Endothelial cell of umbilical vein (primary cell): Measurements from ENCODE around the gene DAZAP1. TPM values are rescaled to one million over a fixed set of nuclear protein-coding genes. Genes with fewer than 3 reads are reported as not detected.

Experiments used
- BruUV-seq: library from RNA; stranded (reverse); fragments of 400-500 nt; replicated peaks from 2 replicates; lab custom pipeline; 2021; lab: Mats Ljungman, UMichigan
- CTCF ChIA-PET: fragments of 300-600, 350-600 bp; sonication (Branson Sonifier 250); formaldehyde crosslinking; loops from one replicate; lab custom pipeline; 2021; ENCODE audit warnings: antibody characterized with exemption, inconsistent platforms; lab: Charles Lee
- POLR2A ChIA-PET: fragments of 300-600, 350-600 bp; sonication (Branson Sonifier 250); formaldehyde crosslinking; loops from one replicate; lab custom pipeline; 2021; ENCODE audit warnings: antibody characterized with exemption, inconsistent platforms; lab: Charles Lee
- DNase-seq: peaks from one replicate; pipeline ENCODE4 v3.0.0-alpha.2; 2011; ENCODE audit warnings: low read depth, low spot score
- FAIRE-seq: peaks from 2 replicates; lab custom pipeline; 2011; peaks lifted over from hg19 to GRCh38; lab: Jason Lieb, UNC
- H2AFZ ChIP-seq: 2 replicates; pipeline ENCODE4 v1.6.0; 2012; ENCODE audit warnings: low read depth, low read length, control low read depth, inconsistent platforms
- H3K27ac ChIP-seq: 2 replicates; pipeline ENCODE4 v1.5.1; 2011; ENCODE audit warnings: low read depth, mild to moderate bottlenecking, control low read depth, low read length, moderate library complexity; ENCODE audit not compliant: insufficient read depth
- H3K27me3 ChIP-seq, 2 experiments: 2 replicates each; pipeline versions ENCODE4 v1.6.0 to v1.6.1; 2011; ENCODE audit warnings: low read length in 2 of 2, mixed read lengths in 1 of 2; ENCODE audit not compliant: control insufficient read depth in 2 of 2, insufficient read depth in 2 of 2
- H3K36me3 ChIP-seq, 2 experiments: 2 replicates in 1 of 2; 3 replicates in 1 of 2; pipeline ENCODE4 v1.5.1; 2011; ENCODE audit warnings: low read length in 2 of 2, mild to moderate bottlenecking in 1 of 2, moderate library complexity in 1 of 2; ENCODE audit not compliant: control insufficient read depth in 2 of 2, insufficient read depth in 2 of 2; ENCODE audit errors: extremely low read depth in 1 of 2
- H3K4me1 ChIP-seq: 3 replicates; pipeline ENCODE4 v1.5.1; 2011; ENCODE audit warnings: mild to moderate bottlenecking, low read length; ENCODE audit not compliant: control insufficient read depth, insufficient read depth; ENCODE audit errors: extremely low read depth
- H3K4me2 ChIP-seq: 2 replicates; pipeline ENCODE4 v1.6.1; 2011; ENCODE audit warnings: low read length, control low read depth, mixed read lengths; ENCODE audit not compliant: insufficient read depth
- H3K4me3 ChIP-seq, 3 experiments: fragments of 200-600 bp in 1 of 3; sonication (generic), shearing (Covaris generic) in 1 of 3; replicated peaks in 1 of 3; 2 replicates each; pipeline ENCODE4 v1.5.1; 2011 to 2016; ENCODE audit warnings: control low read depth in 3 of 3, low read length in 3 of 3, mild to moderate bottlenecking in 2 of 3, inconsistent platforms in 1 of 3, low read depth in 1 of 3, moderate library complexity in 1 of 3; ENCODE audit not compliant: insufficient read depth in 1 of 3
- H3K79me2 ChIP-seq: 2 replicates; pipeline ENCODE4 v1.6.0; 2012; ENCODE audit warnings: low read length, inconsistent platforms; ENCODE audit not compliant: control insufficient read depth, insufficient read depth
- H3K9ac ChIP-seq: replicated peaks from 2 replicates; pipeline ENCODE3; 2011; ENCODE audit warnings: low read length, control low read depth; ENCODE audit not compliant: insufficient read depth; ENCODE audit errors: extremely low read depth
- H3K9me1 ChIP-seq: replicated peaks from 3 replicates; pipeline ENCODE4 v1.6.0; 2011; ENCODE audit warnings: mild to moderate bottlenecking, low read length; ENCODE audit not compliant: control insufficient read depth, insufficient read depth; ENCODE audit errors: extremely low read depth
- H3K9me3 ChIP-seq: replicated peaks from 2 replicates; pipeline ENCODE4 v1.5.1; 2012; ENCODE audit warnings: low read length, inconsistent platforms; ENCODE audit not compliant: control insufficient read depth, insufficient read depth
- H4K20me1 ChIP-seq: replicated peaks from 2 replicates; pipeline ENCODE3; 2011; ENCODE audit warnings: mild to moderate bottlenecking, low read length; ENCODE audit not compliant: control insufficient read depth, insufficient read depth; ENCODE audit errors: extremely low read depth
- CTCF ChIP-seq, 2 donors: IDR thresholded peaks; 1 replicate in 1 of 2; 2 replicates in 1 of 2; pipeline ENCODE4 v1.5.1; 2011; ENCODE audit warnings: low read length in 2 of 2, mild to moderate bottlenecking in 2 of 2, moderate library complexity in 2 of 2, control low read depth in 1 of 2, inconsistent platforms in 1 of 2, low read depth in 1 of 2; ENCODE audit not compliant: insufficient read depth in 1 of 2; ENCODE audit errors: extremely low read depth in 1 of 2
- EZH2 ChIP-seq: IDR thresholded peaks from 2 replicates; pipeline ENCODE4 v1.6.1; 2012; ENCODE audit warnings: borderline replicate concordance, low read depth, mild to moderate bottlenecking, moderate library complexity, low read length, inconsistent platforms; ENCODE audit not compliant: severe bottlenecking
- FOS ChIP-seq: IDR thresholded peaks from 2 replicates; pipeline ENCODE4 v1.6.1; 2011; ENCODE audit warnings: mild to moderate bottlenecking, low read length, moderate library complexity, borderline replicate concordance; ENCODE audit not compliant: insufficient read depth
- GATA2 ChIP-seq: IDR thresholded peaks from 2 replicates; pipeline ENCODE4 v1.7.0; 2011; ENCODE audit warnings: low read depth, mild to moderate bottlenecking, moderate library complexity, mixed read lengths, low read length; ENCODE audit not compliant: insufficient read length, insufficient read depth
- JUN ChIP-seq: IDR thresholded peaks from 2 replicates; pipeline ENCODE4 v1.6.1; 2011; ENCODE audit warnings: borderline replicate concordance, low read depth; ENCODE audit not compliant: insufficient read length, insufficient read depth
- MAX ChIP-seq: IDR thresholded peaks from 2 replicates; pipeline ENCODE4 v1.6.1; 2011; ENCODE audit not compliant: insufficient read depth, insufficient read length
- MYC ChIP-seq: IDR thresholded peaks from one replicate; pipeline ENCODE4 v1.6.1; 2011; ENCODE audit warnings: mild to moderate bottlenecking, low read depth, low read length
- POLR2A ChIP-seq: IDR thresholded peaks from 2 replicates; pipeline ENCODE4 v1.6.1; 2012; ENCODE audit warnings: low read depth, mild to moderate bottlenecking, control low read depth, low read length
- POLR2AphosphoS5 ChIP-seq: IDR thresholded peaks from 2 replicates; pipeline ENCODE4 v1.6.1; 2012; ENCODE audit warnings: low read depth, mild to moderate bottlenecking, control low read depth, low read length, moderate library complexity; ENCODE audit not compliant: insufficient read depth
- dilution Hi-C: fragments of 300-500 bp; cut with MboI; formaldehyde crosslinking; loops from one replicate; pipeline ENCODE4 v1.15.0; 2019; ENCODE audit warnings: low sequenced_read_pairs; ENCODE audit not compliant: extremely low pct_ligation_motif_present
- intact Hi-C: fragments of 100-400 bp; cut with micrococcal nuclease; formaldehyde crosslinking; loops from one replicate; pipeline ENCODE4 v1.10.0; 2022
- polyA plus RNA-seq, 4 experiments: library from polyadenylated mRNA; depleted of rRNA in 3 of 4; stranded (reverse) in 3 of 4; unstranded in 1 of 4; fragments of >200 nt; gene quantifications; 2 replicates each; pipeline versions ENCODE4 v1.2.1 to v1.2.3, GENCODE V29; 2011 to 2012; ENCODE audit warnings: missing spikeins in 1 of 4
- total RNA-seq: library from RNA; stranded (reverse); gene quantifications from 2 replicates; pipeline ENCODE4 v1.2.3, GENCODE V29; 2021

The DAZAP1 gene
- total and polyA plus RNA-seq, 2 donors (not counting 3 experiments of a cell fraction or from before 2014, with no cell fraction given), result 50.1 to 187 TPM

- Histone ChIP-seq H3K9me3 (no peaks in the 10 kb centered on the region), H3K36me3 (no peaks in the 10 kb centered on the region), H3K4me3 (no peak overlapping the region), H3K27ac (no peak overlapping the region), H3K4me1 (no peaks in the 10 kb centered on the region), H3K9me1 (no peaks in the 10 kb centered on the region), H3K27me3 (peaks cover 16 to 27% of the 10 kb centered on the region in 2 experiments), H2AFZ (no peak overlapping the region), H3K9ac (no peak overlapping the region), H3K79me2 (no peaks in the 10 kb centered on the region), H4K20me1 (no peaks in the 10 kb centered on the region), H3K4me2 (no peak overlapping the region)
- DNase-seq, result no peak
- ChIA-PET POLR2A (no interaction called here), CTCF (no interaction called here)
- TF ChIP-seq CTCF (IDR thresholded peaks at IDR 0.05; ENCODE audit: extremely low read depth in 1 of 2, insufficient read depth in 1 of 2, low read depth in 1 of 2, low read length in 2 of 2) (peak in 1 of 2 donors; percentile 8), GATA2 (no peak), MYC (no peak)
- FAIRE-seq, result no peak
- intact Hi-C loops, result no loop called here
- no TSS peak for BruUV-seq
- dilution Hi-C loops, result no loop called here
Observed at GRCh38 chr19:1457031-1457739, 49.8 kb downstream of the DAZAP1 start.

- Histone ChIP-seq H3K4me3 (no peak overlapping the region), H2AFZ (no peak overlapping the region), H3K36me3 (no peaks in the 10 kb centered on the region), H3K9me3 (no peaks in the 10 kb centered on the region), H3K4me1 (no peaks in the 10 kb centered on the region), H3K27ac (no peak overlapping the region), H3K27me3 (peaks cover 15 to 22% of the 10 kb centered on the region in 2 experiments), H3K4me2 (no peak overlapping the region), H3K79me2 (no peaks in the 10 kb centered on the region), H3K9me1 (no peaks in the 10 kb centered on the region), H3K9ac (no peak overlapping the region), H4K20me1 (no peaks in the 10 kb centered on the region)
- BruUV-seq, result no TSS peak
- TF ChIP-seq CTCF (IDR thresholded peaks at IDR 0.05; ENCODE audit: extremely low read depth in 1 of 2, insufficient read depth in 1 of 2, low read depth in 1 of 2, low read length in 2 of 2) (no peak), MAX (no peak), POLR2A (no peak), JUN (no peak), MYC (no peak), EZH2 (no peak), POLR2AphosphoS5 (no peak), GATA2 (no peak), FOS (no peak)
- DNase-seq (no peak), FAIRE-seq (no peak)
- intact Hi-C loops, result no loop called here
- dilution Hi-C loops, result no loop called here
- ChIA-PET CTCF (interaction anchor here (1.0 to 1.5 kb wide), 3 partner anchors 9 to 16 kb away, joined by 3 to 5 read pairs (median 5); no protein-coding TSS in a partner anchor), POLR2A (no interaction called here)
Observed at GRCh38 chr19:1457892-1458291, 50.5 kb downstream of the DAZAP1 start.
